Measurements from ENCODE around the gene CTNNA2. TPM values are rescaled to one million over a fixed set of nuclear protein-coding genes. Genes with fewer than 3 reads are reported as not detected.

Gene CTNNA2
- total and polyA plus RNA-seq, 2 of the 8 experiments (the other 6 are each of a cell fraction or from before 2014, with no cell fraction given) = 3.9 to 9.0 TPM

DNA sequence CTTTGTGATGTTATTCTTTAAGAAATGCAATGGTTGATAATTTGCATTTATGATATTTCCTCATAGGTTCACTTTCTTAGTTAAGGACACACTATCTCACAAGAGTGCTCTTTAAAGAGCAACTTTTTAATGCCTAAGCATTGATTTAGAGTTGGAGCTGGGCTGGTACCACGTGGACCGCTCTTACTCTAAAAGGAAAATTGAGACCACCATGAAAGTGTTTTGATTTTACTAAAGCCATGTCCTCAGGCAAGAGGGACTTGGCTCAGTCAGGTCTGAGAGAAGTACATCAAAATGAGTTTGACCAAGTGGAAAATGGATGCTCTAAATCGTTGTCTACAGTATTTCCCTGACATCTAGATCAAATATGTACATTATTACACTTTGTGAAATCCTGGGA is 489.3 kb downstream of the CTNNA2 start:
- no peak overlapping the region for H3K4me3 ChIP-seq (ENCODE audit: extremely low read depth in 1 of 4, insufficient read depth in 2 of 4, low read depth in 3 of 4, low read length in 4 of 4)
- H3K18ac ChIP-seq (ENCODE audit: extremely low read depth, low read length) = no peak overlapping the region
- no peak overlapping the region for H3K14ac ChIP-seq (ENCODE audit: insufficient read length)
- H2BK20ac ChIP-seq (ENCODE audit: low read length) = no peak overlapping the region
- H2AFZ ChIP-seq (ENCODE audit: low read length) = no peak overlapping the region
- H4K8ac ChIP-seq (ENCODE audit: extremely low read depth, insufficient read depth, low read length) = no peak overlapping the region
- H3K9ac ChIP-seq (replicated peaks in 1 of 4; ENCODE audit: extremely low read depth in 1 of 4, low read depth in 3 of 4, low read length in 3 of 4) = no peak overlapping the region
- no peak overlapping the region for H4K5ac ChIP-seq (ENCODE audit: insufficient read length, low read depth, low read length)
- DNase-seq (ENCODE audit: low read depth in 1 of 2, low spot score in 2 of 2) (no peak), FAIRE-seq (no peak)
- POLR2A ChIA-PET (ENCODE audit: partially characterized antibody) = no interaction called here
- no peaks in the 10 kb centered on the region for H3K23me2 ChIP-seq (ENCODE audit: low read depth, low read length)
- H3K9me3 ChIP-seq (ENCODE audit: insufficient read depth in 2 of 2, low read depth in 1 of 2, low read length in 1 of 2) = no peaks in the 10 kb centered on the region
- H3K4me1 ChIP-seq (replicated peaks in 1 of 4; ENCODE audit: control insufficient read depth in 3 of 4, insufficient read depth in 4 of 4, low read length in 3 of 4) = no peaks in the 10 kb centered on the region
- H3K23ac ChIP-seq (ENCODE audit: insufficient read length) = no peak overlapping the region
- no peak overlapping the region for H3K4ac ChIP-seq (replicated peaks; ENCODE audit: insufficient read length, low read depth, low read length)
- no peak overlapping the region for H3K4me2 ChIP-seq (ENCODE audit: insufficient read depth in 1 of 2, low read depth in 2 of 2, low read length in 2 of 2)
- no peaks in the 10 kb centered on the region for H3K79me2 ChIP-seq (ENCODE audit: control insufficient read depth in 1 of 2, insufficient read depth in 2 of 2, low read length in 2 of 2)
- 92% methylated on average over 3 of the region's 3 CpGs; no CpG with 5 or more reads in 1 of the 2 experiments for WGBS, 2 experiments (ENCODE audit: extremely low coverage in 1 of 2, insufficient coverage in 1 of 2, insufficient read length in 1 of 2, insufficient replicate concordance in 2 of 2, low coverage in 1 of 2, low lambda C conversion rate in 2 of 2, missing lambda C conversion rate in 1 of 2)
- H3K79me1 ChIP-seq (ENCODE audit: low read depth, low read length) = no peaks in the 10 kb centered on the region
- no peak overlapping the region for H2BK12ac ChIP-seq (ENCODE audit: low read depth, low read length)
- H3K27ac ChIP-seq (ENCODE audit: low read depth, low read length) = no peak overlapping the region
- H3K27me3 ChIP-seq (replicated peaks in 1 of 4; ENCODE audit: control insufficient read depth in 3 of 4, extremely low read depth in 1 of 4, insufficient read depth in 3 of 4, low read length in 3 of 4) = peaks cover 6 to 10% (median 8%) of the 10 kb centered on the region in 4 experiments; a peak in 5 of 7 replicates
- no peaks in the 10 kb centered on the region; a peak in 1 of 8 replicates for H3K36me3 ChIP-seq (ENCODE audit: control insufficient read depth in 2 of 4, insufficient read depth in 4 of 4, low read length in 3 of 4)
- H2BK15ac ChIP-seq (ENCODE audit: low read length) = no peak overlapping the region
- H3K56ac ChIP-seq (replicated peaks; ENCODE audit: insufficient read length, low read depth, low read length) = no peak overlapping the region
- TF ChIP-seq EZH2 (IDR thresholded peaks at IDR 0.05; ENCODE audit: low read depth, low read length, severe bottlenecking) = no peak
- TF ChIP-seq SAP30 (IDR thresholded peaks at IDR 0.05; ENCODE audit: insufficient read depth, insufficient replicate concordance, low read length) = no peak
- CTCF ChIA-PET (ENCODE audit: partially characterized antibody) = interaction anchor here (1.5 kb wide), 1 partner anchor 11 kb away, joined by 3 read pairs; no protein-coding TSS in a partner anchor
- H2BK5ac ChIP-seq (ENCODE audit: low read depth, low read length) = no peak overlapping the region
- H2AK5ac ChIP-seq (ENCODE audit: low read depth, low read length) = no peak overlapping the region
- H4K20me1 ChIP-seq (replicated peaks in 1 of 2; ENCODE audit: control insufficient read depth in 1 of 2, insufficient read depth in 2 of 2, low read length in 2 of 2) = no peaks in the 10 kb centered on the region
- no peak overlapping the region for H2BK120ac ChIP-seq (replicated peaks; ENCODE audit: low read depth, low read length)
- H4K91ac ChIP-seq (replicated peaks; ENCODE audit: insufficient read length, low read length) = no peak overlapping the region

All from H1 (cell line).